Nephron progenitor cell (in vitro differentiated cells): ENCODE results near the gene UBASH3B.

Experiments
- DNase-seq: peaks from one replicate; pipeline ENCODE4 v3.0.0; 2021
- H3K27ac Mint-ChIP-seq: 2 replicates; pipeline ENCODE4 v1.8.0; 2021; ENCODE audit warnings: mild to moderate bottlenecking, moderate library complexity, mixed read lengths
- H3K27me3 Mint-ChIP-seq: 2 replicates; pipeline ENCODE4 v1.8.0; 2021; ENCODE audit warnings: mild to moderate bottlenecking, low read depth, mixed read lengths; ENCODE audit not compliant: poor library complexity
- H3K36me3 Mint-ChIP-seq: 2 replicates; pipeline ENCODE4 v1.8.0; 2021; ENCODE audit warnings: low read depth, mixed read lengths
- H3K4me1 Mint-ChIP-seq: 2 replicates; pipeline ENCODE4 v1.8.0; 2021; ENCODE audit warnings: mixed read lengths
- H3K4me3 Mint-ChIP-seq: 2 replicates; pipeline ENCODE4 v1.8.0; 2021; ENCODE audit warnings: mild to moderate bottlenecking, moderate library complexity, mixed read lengths
- H3K9me3 Mint-ChIP-seq: 2 replicates; pipeline ENCODE4 v1.8.0; 2021; ENCODE audit warnings: mild to moderate bottlenecking, moderate library complexity, mixed read lengths
- TF ChIP-seq, protein P1 (sequence below): fragments of 200-600 bp; sonication (generic); IDR thresholded peaks from 2 replicates; pipeline ENCODE4 v1.5.0; 2021; ENCODE audit warnings: antibody characterized with exemption

The UBASH3B gene

DNA sequence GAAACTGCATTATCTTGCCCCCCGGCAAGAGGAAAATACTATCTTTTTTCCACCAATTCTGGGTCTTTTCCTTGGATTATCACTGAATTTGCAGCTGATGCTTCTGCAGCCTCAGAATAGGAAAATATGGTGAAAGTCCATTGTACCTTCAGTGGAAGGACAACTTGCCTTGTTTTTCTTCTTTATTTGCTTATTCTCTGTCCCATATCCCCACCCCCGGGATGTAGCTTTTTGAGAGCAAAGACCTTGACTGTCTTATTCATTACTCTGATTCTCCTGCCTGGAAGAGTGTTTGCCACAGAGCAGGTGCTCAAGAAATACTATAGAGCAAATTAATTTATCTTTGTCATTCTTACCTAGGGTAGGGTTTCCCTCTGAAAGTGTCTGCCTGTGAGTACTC lies 29.5 kb downstream of the UBASH3B start:
- no peak overlapping the region for H3K4me3 Mint-ChIP-seq
- no peak overlapping the region for H3K27ac Mint-ChIP-seq
- TF ChIP-seq, protein P1, sequence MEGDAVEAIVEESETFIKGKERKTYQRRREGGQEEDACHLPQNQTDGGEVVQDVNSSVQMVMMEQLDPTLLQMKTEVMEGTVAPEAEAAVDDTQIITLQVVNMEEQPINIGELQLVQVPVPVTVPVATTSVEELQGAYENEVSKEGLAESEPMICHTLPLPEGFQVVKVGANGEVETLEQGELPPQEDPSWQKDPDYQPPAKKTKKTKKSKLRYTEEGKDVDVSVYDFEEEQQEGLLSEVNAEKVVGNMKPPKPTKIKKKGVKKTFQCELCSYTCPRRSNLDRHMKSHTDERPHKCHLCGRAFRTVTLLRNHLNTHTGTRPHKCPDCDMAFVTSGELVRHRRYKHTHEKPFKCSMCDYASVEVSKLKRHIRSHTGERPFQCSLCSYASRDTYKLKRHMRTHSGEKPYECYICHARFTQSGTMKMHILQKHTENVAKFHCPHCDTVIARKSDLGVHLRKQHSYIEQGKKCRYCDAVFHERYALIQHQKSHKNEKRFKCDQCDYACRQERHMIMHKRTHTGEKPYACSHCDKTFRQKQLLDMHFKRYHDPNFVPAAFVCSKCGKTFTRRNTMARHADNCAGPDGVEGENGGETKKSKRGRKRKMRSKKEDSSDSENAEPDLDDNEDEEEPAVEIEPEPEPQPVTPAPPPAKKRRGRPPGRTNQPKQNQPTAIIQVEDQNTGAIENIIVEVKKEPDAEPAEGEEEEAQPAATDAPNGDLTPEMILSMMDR: no peak
- H3K36me3 Mint-ChIP-seq: no peaks in the 10 kb centered on the region
- no peak for DNase-seq
- H3K4me1 Mint-ChIP-seq: peaks cover 17% of the 10 kb centered on the region
- H3K9me3 Mint-ChIP-seq: no peaks in the 10 kb centered on the region
- H3K27me3 Mint-ChIP-seq: no peaks in the 10 kb centered on the region

DNA sequence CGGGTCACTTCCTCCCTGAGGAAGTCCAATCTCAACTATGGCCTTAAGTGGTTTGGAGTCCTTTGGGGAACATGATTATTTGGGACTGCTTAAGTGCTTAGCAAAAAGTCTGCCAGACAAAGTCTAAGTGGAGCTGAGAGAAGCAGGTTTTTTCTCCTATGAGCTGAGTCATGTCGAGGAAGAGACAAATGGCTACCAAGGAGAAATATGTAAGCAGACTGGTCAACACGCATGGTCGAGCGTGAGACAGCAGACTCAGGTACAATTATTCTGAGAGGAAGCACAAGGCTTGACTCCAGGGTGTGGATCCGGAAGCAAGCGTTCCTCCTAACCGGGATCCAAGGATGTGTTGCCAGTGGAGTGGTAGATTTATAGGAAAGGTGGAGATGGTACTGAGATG lies 30.6 kb downstream of the UBASH3B start:
- TF ChIP-seq, protein P1: no peak
- no peaks in the 10 kb centered on the region for H3K9me3 Mint-ChIP-seq
- no peaks in the 10 kb centered on the region for H3K27me3 Mint-ChIP-seq
- peak overlapping the region; percentile 66 for H3K27ac Mint-ChIP-seq
- H3K4me1 Mint-ChIP-seq: peaks cover 21% of the 10 kb centered on the region
- DNase-seq: no peak
- no peak overlapping the region for H3K4me3 Mint-ChIP-seq
- no peaks in the 10 kb centered on the region for H3K36me3 Mint-ChIP-seq

DNA sequence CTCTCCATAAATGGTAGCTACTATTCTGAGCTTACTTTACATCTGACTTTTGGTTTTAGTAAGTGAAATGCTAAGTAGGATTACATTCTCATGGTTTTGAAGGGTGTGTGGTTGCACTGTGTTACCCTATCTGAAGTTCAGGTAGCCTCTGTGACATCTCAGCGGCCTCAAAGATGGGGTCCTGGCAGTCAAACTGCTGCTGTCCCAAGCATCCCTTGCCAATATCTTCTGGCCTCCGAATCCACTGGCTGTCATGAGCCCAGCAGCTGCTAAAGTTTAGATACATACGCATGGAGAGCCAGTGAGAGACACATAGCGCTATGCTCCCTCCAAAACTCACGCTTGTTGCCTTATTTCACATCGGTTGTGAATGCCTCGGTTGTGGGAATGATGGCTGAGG lies 34.9 kb downstream of the UBASH3B start:
- TF ChIP-seq, protein P1: no peak
- DNase-seq: no peak
- Mint-ChIP-seq H3K27me3 (peaks cover 3% of the 10 kb centered on the region), H3K36me3 (peaks cover 5% of the 10 kb centered on the region), H3K4me3 (no peak overlapping the region), H3K27ac (no peak overlapping the region), H3K4me1 (peaks cover 32% of the 10 kb centered on the region), H3K9me3 (no peaks in the 10 kb centered on the region)

DNA sequence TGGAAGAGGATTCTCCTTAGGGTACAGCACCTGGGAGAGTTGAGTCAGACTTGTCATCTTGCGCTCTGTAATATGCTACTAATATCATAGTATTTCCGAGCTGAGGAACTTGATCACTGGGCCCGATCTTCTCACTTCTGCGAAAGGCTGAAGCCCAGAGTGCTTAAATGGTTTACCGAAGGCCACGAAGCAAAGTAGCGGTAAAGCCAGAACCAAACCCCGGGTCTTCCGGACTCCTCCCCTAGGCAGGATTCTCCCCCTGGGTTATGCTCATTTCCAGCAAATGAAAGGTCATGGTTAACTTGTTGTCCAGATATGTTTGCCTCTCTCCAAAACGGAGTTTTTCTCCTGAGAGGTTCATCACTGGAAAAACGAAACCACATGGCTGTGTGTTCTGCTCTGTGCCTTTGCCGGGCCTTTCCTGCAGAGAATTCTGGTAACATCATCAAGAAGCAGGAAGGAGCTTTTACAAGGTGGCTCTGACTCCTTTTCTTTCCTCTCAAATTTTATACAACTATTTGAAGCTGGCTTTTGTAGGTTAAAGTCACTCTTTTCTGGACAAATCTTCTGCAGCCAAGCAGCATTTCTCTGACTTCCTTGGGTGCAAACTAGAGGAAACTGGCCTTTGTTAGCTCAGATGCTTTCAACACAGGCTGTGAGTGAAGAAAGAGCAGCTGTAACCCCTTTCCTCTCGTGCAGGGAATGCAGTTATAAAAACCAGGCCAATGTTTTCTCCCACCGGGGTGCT lies 35.5 kb downstream of the UBASH3B start:
- Mint-ChIP-seq H3K27ac (peak overlapping the region; percentile 73), H3K9me3 (no peaks in the 10 kb centered on the region), H3K27me3 (peaks cover 3% of the 10 kb centered on the region), H3K36me3 (peaks cover 5% of the 10 kb centered on the region), H3K4me1 (peaks cover 29% of the 10 kb centered on the region), H3K4me3 (no peak overlapping the region)
- DNase-seq: no peak
- TF ChIP-seq, protein P1: no peak

DNA sequence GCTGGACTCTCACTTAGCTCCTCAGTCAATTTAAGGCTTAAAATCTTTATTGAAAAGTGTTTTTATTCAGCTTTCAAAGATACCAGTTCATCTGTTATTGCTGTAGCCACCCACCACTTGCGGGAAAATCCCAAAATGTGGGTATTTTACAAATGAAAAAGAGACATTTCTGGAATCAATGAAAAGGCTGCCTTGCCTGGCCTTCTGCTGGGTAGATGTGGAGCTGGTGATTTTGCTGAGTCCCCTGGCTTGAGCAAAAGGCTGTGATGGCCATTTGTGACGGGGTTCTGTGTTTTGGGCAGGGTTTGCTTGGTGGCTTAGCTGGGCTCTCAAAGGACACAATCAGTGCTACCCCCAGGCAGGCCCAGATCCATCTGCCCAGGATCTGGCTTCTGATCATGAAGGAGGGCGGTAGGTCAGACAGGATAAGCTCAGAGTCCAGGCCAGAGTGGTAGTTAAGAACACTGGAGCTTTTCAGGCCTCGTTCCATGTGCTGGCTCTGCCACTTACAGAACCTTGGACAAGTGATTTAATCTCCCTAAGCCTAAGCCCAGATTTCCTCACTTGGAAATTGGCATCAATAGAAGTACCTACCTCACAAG lies 36.1 kb downstream of the UBASH3B start:
- TF ChIP-seq, protein P1: no peak
- Mint-ChIP-seq H3K36me3 (peaks cover 5% of the 10 kb centered on the region), H3K27ac (peak overlapping the region; percentile 73), H3K9me3 (no peaks in the 10 kb centered on the region), H3K4me1 (peaks cover 26% of the 10 kb centered on the region), H3K4me3 (no peak overlapping the region), H3K27me3 (peaks cover 5% of the 10 kb centered on the region)
- no peak for DNase-seq

DNA sequence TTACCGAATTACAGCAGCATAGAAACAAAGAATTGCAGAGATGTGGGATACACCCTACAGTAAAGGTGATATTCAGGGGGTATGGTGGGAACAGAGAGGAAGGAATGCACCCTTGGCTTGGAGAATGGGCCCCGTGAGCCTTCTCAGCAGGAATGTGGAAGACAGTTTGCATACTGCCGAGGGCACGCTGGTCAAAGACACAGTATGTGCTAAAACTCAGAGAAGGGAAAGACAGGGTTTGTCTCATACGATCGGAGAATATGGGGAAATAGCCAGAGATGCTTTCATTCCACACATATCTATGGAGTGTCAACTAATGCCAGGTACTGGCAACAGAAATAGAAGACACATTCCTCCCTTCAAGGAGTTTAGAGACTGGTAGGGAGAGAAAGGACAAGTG lies 36.9 kb downstream of the UBASH3B start:
- peaks cover 32% of the 10 kb centered on the region for H3K4me1 Mint-ChIP-seq
- H3K9me3 Mint-ChIP-seq: no peaks in the 10 kb centered on the region
- TF ChIP-seq, protein P1: no peak
- peaks cover 8% of the 10 kb centered on the region for H3K27me3 Mint-ChIP-seq
- no peak for DNase-seq
- no peak overlapping the region for H3K4me3 Mint-ChIP-seq
- no peak overlapping the region for H3K27ac Mint-ChIP-seq
- peaks cover 5% of the 10 kb centered on the region for H3K36me3 Mint-ChIP-seq
